ENCODE results near the gene METTL26.
A peak's percentile ranks its signal among the peaks of the same experiment; 100 is the strongest.

Gene METTL26

DNA sequence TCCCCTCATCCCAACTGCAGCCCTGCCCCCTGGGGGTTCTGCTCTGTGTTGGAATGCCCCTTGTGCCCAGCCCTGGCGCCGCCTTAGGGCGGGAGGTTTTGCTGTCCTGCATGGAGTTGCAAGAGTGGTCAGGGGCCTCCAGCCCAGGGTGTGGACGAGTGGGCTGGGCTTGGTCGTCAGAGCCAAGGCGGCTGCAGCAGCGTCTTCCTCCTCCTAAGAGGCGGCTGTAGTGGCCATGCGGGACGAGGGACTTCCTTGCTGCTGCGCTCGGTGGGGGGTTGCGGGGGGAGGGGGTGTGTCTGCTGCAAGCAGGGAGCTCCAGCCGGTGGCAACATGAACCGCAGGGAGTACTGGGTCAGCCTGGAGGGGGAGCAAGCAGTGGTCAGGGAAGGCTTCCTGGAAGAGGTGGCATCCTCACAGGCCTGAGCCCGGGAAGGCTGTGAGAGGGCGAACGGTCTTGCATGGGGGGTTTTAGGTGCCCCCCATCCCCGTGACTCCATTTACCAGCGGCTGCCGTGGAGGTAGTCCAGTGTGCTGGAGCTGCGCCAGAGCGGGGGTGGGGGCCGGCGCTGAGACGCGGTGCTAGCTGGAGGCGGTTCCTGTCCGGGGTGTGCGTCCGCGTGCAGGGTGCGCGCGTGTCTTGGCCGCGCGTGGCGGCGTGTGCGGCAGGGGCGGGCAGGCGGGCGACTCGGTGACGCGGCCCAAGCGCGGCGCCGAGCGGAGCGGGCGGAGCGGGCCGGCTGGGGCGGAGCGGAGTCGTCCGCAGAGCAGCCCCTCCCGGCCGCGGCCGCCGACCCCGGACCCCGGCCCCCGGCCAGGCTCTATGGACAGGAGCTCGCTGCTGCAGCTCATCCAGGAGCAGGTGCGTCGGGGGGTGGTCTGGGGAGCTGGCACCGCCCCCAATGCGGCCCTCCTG is 39.1 kb upstream of the METTL26 start, which contains the start of gene RHBDL1:
Gene RHBDL1 (plus strand): TSS at position 704 of the 916 bp plus-strand sequence. CDS start 120 bp downstream, at position 824.
- TF ChIP-seq, protein P1, sequence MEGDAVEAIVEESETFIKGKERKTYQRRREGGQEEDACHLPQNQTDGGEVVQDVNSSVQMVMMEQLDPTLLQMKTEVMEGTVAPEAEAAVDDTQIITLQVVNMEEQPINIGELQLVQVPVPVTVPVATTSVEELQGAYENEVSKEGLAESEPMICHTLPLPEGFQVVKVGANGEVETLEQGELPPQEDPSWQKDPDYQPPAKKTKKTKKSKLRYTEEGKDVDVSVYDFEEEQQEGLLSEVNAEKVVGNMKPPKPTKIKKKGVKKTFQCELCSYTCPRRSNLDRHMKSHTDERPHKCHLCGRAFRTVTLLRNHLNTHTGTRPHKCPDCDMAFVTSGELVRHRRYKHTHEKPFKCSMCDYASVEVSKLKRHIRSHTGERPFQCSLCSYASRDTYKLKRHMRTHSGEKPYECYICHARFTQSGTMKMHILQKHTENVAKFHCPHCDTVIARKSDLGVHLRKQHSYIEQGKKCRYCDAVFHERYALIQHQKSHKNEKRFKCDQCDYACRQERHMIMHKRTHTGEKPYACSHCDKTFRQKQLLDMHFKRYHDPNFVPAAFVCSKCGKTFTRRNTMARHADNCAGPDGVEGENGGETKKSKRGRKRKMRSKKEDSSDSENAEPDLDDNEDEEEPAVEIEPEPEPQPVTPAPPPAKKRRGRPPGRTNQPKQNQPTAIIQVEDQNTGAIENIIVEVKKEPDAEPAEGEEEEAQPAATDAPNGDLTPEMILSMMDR (IDR thresholded peaks at IDR 0.05; ENCODE audit: insufficient read depth, low read length, missing control alignments): no peak
- ChIA-PET CTCF (interaction anchor here (1.1 to 2.5 kb wide), 3 partner anchors 7 to 11 kb away, joined by 5 to 10 read pairs (median 8); partner anchors contain the start of gene RHOT2), POLR2A (interaction anchor here (0.5 to 2.1 kb wide), 4 partner anchors 8 to 253 kb away, joined by 3 to 7 read pairs (median 3); partner anchors contain the start of genes JMJD8 and RHOT2)
- no peak for DNase-seq (ENCODE audit: low read depth, low spot score)
- H3K4me3 ChIP-seq (ENCODE audit: low read depth, low read length): peak within 1 kb of the TSS; percentile 45

DNA sequence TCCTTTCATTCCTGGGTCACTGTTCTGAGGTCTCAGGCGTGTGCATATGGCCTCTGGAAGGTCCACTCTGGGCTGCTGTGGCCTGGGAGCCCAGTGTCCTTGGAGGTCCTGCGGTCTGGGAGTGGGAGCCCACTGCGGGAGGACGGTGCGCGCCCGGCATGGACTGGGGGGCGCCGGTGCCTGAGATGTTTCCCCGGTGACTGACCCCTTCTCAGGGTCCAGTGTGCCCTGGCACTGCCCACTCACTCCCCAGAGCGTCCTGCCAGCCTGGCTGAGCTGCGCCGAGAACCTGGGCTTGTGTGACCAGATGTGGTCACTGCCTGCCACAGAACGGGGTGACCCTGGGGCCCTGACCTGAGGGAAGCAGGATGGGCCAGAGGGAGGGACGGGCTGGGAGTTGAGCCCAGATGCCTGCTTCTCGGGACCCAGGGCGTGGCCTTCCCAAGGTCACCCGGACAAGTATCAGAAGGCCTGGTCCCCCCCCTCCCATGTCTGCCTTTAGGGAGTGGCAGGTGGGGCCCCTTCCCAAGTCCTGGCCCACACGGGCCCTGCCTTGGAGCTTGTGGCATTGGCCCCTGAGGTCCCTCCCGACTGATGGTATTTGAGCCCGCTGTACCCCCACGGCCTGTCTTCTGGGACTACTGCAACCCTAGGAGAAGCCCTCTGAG is 38.2 kb upstream of the METTL26 start:
- DNase-seq (ENCODE audit: low read depth, low spot score): no peak
- TF ChIP-seq, protein P1 (IDR thresholded peaks at IDR 0.05; ENCODE audit: insufficient read depth, low read length, missing control alignments): no peak
- CTCF ChIA-PET: interaction anchor here (2.5 kb wide), 1 partner anchor 9 kb away, joined by 10 read pairs; no protein-coding TSS in a partner anchor
- H3K4me3 ChIP-seq (ENCODE audit: low read depth, low read length): no peak overlapping the region
- POLR2A ChIA-PET: interaction anchor here (2.1 kb wide), 1 partner anchor 10 kb away, joined by 7 read pairs; the partner anchor contains the start of gene JMJD8

DNA sequence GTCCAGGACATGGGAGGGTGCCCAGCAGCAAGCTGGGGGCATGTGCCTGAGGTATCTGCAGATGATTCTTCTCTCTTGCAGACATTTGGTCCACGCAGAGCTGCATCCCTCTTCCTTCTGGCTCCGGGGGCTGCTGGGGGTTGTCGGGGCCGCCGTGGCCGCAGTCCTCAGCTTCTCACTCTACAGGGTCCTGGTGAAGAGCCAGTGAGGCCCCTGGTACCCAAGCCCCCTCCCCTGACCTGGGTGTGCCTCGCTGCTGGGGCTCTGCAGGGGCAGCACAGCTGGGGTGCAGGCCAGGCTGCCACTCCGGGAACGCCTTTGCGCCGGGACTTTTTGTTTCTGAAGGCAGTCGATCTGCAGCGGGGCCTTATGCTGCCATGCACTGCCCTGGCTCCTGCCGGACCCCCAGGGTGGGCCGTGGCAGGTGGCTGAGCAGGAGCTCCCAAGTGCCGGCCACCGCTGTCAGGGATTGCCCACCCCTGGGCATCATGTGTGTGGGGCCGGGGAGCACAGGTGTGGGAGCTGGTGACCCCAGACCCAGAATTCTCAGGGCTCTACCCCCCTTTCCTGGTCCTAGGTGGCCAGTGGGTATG is 37.4 kb upstream of the METTL26 start:
- TF ChIP-seq, protein P1 (IDR thresholded peaks at IDR 0.05; ENCODE audit: insufficient read depth, low read length, missing control alignments): no peak
- CTCF ChIA-PET: no interaction called here
- DNase-seq (ENCODE audit: low read depth, low spot score): no peak
- H3K4me3 ChIP-seq (ENCODE audit: low read depth, low read length): no peak overlapping the region
- POLR2A ChIA-PET: no interaction called here

DNA sequence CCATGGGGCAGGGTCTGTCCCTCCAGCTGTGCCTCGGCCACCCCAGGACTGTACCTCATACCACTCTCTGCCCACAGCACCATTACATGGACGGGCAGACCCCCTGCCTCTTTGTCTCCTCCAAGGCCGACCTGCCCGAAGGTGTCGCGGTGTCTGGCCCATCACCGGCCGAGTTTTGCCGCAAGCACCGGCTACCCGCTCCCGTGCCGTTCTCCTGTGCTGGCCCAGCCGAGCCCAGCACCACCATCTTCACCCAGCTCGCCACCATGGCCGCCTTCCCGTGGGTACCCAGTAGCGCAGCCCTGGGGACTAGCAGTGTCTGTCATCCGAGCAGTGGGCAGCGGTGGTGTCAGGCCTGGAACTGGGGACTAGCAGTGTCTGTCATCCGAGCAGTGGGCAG is 36.7 kb upstream of the METTL26 start:
- no peak for DNase-seq (ENCODE audit: low read depth, low spot score)
- CTCF ChIA-PET: interaction anchor here (0.6 kb wide), 1 partner anchor 13 kb away, joined by 3 read pairs; no protein-coding TSS in a partner anchor
- H3K4me3 ChIP-seq (ENCODE audit: low read depth, low read length): no peak overlapping the region
- POLR2A ChIA-PET: no interaction called here
- TF ChIP-seq, protein P1 (IDR thresholded peaks at IDR 0.05; ENCODE audit: insufficient read depth, low read length, missing control alignments): no peak

DNA sequence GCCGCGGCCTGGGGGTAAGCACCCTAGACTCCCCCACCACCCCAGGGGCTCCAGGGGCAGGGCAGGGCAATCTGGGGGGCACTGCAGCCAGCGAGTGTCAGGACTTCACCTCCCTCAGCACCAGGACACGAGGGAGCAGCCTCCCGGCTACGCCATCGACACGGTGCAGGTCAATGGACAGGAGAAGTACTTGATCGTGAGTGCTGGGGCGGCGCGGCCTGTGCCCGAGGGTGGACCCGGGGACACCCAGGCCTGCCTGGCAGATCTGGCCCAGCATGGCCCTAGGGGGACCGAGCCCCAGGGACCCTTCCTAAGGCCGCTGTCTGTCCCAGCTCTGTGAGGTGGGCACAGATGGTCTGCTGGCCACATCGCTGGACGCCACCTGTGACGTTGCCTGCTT is 36.3 kb upstream of the METTL26 start:
- H3K4me3 ChIP-seq (ENCODE audit: low read depth, low read length): no peak overlapping the region
- CTCF ChIA-PET: interaction anchor here (0.6 to 1.2 kb wide), 2 partner anchors 12 to 48 kb away, joined by 3 read pairs; partner anchors contain the start of gene ANTKMT
- TF ChIP-seq, protein P1 (IDR thresholded peaks at IDR 0.05; ENCODE audit: insufficient read depth, low read length, missing control alignments): no peak
- POLR2A ChIA-PET: no interaction called here
- no peak for DNase-seq (ENCODE audit: low read depth, low spot score)
